Inflammatory macrophage treated with lipopolysaccharide for 1 hour (primary cell): ENCODE results near the gene UBTD2.

Experiments used
- DNase-seq, 2 donors: peaks; one replicate each; pipeline ENCODE4 v3.0.0-alpha.2; 2020 to 2022

UBTD2 gene

DNA sequence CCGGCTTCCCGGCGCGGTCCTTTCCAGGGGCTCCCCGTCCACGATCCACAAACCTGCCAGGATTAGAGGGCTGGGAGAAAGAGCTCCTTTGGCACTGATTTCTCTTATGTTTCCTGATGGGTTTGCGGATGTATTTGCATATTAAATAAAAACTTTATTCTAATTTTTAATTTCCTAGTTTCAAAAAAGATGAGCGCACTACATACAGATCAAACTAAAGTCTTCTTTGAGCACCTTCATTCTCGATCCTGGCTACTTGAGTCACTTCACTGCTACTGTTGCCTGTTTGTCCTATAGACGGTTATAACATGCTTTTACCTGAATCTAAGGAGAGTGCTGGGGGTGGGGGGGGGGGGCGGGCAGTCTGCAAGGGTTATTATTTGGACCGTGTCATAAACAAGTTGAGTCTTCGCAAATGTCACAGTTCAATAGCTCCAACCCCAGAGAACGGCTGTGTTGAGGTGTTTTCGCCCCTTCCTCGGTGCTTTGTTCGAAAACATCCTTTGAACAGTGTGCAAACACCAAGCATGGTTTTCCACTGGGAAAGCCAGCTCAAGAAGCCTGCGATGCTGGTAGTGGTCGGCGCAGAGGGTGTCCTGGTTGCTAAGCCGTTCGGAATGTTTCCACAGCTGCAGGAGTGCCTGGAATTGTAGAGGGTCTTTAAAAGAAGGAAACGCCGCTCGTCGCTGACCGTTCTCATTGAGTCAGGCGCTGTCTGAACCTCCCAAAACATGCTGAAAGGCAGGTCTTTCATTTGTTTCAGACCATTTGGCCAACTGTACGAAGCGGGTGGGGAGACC is 94.5 kb downstream of the UBTD2 start:
- no peak for DNase-seq

DNA sequence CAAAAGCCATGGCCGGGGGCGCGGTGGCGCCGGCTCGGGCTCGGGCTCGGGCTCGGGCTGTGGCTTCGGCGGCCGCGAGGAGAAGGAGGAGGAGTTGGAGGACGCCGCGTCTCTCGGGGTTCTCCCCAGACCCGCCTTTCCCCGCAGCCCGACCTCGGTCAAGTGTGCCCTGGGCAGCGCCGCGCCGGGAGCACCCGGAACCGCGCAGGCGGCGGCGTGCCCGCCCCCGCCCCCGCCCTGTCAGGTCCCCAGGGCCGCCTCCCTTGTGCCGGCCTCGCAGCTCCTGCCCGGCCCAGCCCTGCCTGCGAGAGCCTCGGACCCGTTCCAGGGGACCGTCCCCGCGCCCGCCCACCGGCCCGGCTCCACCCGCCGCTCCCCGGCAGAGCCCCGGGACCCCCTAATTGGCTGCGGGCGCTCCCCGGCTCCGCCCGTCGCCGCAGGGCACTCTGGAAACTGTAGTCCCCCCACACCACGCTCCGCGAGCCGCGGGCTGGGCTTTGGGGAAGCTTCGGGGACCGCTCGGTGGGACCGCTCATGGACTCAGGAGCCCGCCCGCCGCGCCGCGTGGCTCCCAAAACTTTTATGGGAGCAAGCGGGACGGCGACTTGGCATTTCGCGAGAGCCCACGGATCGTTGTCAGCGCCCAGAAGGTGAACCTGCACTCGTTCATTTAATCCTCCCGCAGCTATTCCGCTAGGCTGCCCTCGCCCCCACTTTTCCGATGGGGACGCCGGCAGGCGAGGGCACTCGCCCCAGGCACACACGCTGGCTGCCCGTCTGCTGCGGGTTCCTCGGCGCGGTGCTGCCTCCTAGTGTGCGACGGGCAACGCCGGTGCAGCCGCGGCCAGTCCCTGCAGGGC is 95.3 kb downstream of the UBTD2 start, which contains the start of gene STK10:
TSS of gene STK10 (minus strand) at position 192 of the 860 bp plus-strand sequence. CDS start at position 10, 182 bp downstream.
- peak; percentile 94 for DNase-seq

DNA sequence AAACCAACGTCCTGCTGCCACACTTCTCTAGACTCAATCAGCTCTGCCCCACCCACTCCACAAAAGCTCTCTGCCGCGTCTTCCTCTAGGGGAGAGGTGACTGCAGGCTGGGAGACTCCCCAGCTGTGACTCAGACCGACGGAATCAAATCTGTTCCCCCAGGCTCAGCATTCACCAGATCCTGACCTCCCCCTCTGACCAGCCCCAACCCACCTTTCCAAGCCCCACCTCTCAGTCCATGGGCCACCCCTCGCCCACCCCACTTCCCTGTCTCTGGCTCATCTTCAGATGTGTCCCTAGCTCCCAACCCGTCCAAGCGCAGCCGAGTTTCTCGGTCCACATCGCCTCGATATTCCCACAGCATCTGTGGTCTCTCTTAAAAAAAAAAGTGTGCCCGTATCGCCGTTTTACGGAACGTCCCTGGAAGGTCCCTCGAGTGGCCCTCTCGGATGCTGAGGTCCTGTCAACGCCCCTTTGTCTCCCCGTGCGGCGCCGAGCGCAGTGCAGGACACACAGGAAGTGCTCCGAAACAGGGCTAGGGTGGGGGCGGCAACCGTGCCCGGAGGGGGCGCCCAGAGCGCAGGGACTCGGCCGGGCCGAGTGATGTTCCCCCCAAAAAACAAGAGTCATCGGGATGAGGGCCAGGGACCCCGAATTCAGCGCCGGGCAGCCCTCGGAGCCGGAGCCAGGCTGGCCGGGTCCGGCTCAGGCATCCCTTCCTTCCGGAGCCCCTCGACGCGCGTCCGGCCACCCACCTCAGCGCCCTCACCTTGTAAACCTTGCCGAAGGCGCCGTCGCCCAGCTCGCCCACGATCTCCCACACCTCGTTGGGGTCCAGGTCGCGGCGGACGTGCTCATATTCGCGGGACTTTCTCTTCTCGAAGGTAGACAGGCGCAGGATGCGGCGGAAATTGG is 96.2 kb downstream of the UBTD2 start:
- peak; percentile 88 to 95 for DNase-seq

DNA sequence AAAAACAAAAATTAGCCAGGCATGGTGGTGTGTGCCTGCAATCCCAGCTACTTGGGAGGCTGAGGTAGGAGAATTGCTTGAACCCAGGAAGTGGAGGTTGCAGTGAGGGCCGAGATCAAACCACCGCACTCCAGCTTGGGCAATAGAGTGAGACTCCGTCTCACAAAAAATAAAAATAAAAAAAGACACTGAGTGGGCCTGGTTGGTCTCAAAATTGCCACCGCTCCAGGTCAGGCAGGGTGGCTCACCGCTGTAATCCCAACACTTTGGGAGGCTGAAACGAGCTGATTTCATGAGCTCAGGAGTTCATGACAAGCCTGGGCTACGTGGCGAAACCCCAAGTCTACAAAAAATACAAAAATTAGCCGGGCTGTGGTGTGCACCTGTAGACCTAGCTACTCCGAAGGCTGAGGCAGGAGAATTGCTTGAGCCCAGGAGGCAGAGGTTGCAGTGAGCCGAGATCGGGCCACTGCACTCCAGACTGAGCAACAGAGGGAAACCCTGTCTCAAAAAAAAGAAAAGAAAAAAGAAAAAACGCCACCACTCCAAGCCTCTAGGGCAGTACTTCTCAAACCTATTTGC is 97.4 kb downstream of the UBTD2 start:
- no peak for DNase-seq

GRCh38 chr5:172185096-172185461 is 98.5 kb downstream of the UBTD2 start:
- no peak for DNase-seq

- DNase-seq, result no peak
Observed at GRCh38 chr5:172183881-172184280, 99.7 kb downstream of the UBTD2 start.

GRCh38 chr5:172182291-172182690 is 101.3 kb downstream of the UBTD2 start:
- DNase-seq, result no peak

DNA sequence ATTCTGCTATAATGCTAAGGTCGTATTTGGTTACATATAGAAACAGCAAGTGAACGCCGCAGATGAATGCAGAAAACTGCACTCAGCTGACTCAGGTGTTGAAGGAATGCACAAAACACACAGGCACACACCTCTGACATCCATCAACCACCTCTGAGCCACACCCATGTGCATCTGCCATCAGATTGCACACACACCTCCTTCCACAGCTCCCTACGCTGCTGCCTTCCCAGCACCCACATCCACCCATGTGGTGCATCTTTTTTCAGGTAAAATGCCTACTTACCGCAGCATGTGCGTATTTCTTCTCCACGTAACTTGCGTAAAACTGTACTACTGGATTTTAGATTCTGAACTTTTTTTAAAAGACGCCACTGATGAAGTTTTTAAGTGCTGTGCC is 102.6 kb downstream of the UBTD2 start:
- no peak for DNase-seq

- peak; percentile 84 to 96 for DNase-seq
Observed at GRCh38 chr5:172178991-172179989, 104.3 kb downstream of the UBTD2 start.

GRCh38 chr5:172178301-172178987 is 105.1 kb downstream of the UBTD2 start:
- DNase-seq, result no peak

GRCh38 chr5:172177176-172177575 is 106.4 kb downstream of the UBTD2 start:
- DNase-seq, result peak in 1 of 2 donors; percentile 37

GRCh38 chr5:172175263-172175719 is 108.3 kb downstream of the UBTD2 start:
- no peak for DNase-seq

- DNase-seq, result peak; percentile 63 to 74
Observed at GRCh38 chr5:172173564-172174153, 109.9 kb downstream of the UBTD2 start.

- no peak for DNase-seq
Observed at GRCh38 chr5:172172912-172173563, 110.5 kb downstream of the UBTD2 start.

GRCh38 chr5:172171118-172171517 is 112.4 kb downstream of the UBTD2 start:
- DNase-seq, result no peak

- no peak for DNase-seq
Observed at GRCh38 chr5:172170251-172170701, 113.3 kb downstream of the UBTD2 start.

GRCh38 chr5:172169216-172169615 is 114.3 kb downstream of the UBTD2 start:
- no peak for DNase-seq

GRCh38 chr5:172168311-172168710 is 115.3 kb downstream of the UBTD2 start:
- no peak for DNase-seq

- DNase-seq, result no peak
Observed at GRCh38 chr5:172167895-172168294, 115.7 kb downstream of the UBTD2 start.
